ENCODE data around the gene ZNG1C.
"Not testable (repeated sequence)": the region's sequence is repeated elsewhere in the genome, so short reads cannot be mapped to it uniquely, and the experiment has no call there.

The ZNG1C gene

GRCh38 chr9:68241683-68242082 is at the start of gene ZNG1C:
TSS of gene ZNG1C (plus strand) at chr9:68241983. CDS start at chr9:68242032, 49 bp downstream.
- DNase-seq (ENCODE audit: low spot score), result not testable (repeated sequence)

GRCh38 chr9:68242437-68242836 is 654 bp downstream of the ZNG1C start:
- not testable (repeated sequence) for DNase-seq (ENCODE audit: low spot score)

GRCh38 chr9:68281041-68281440 is 39.3 kb downstream of the ZNG1C start:
- not testable (repeated sequence) for DNase-seq (ENCODE audit: low spot score)

- not testable (repeated sequence) for DNase-seq (ENCODE audit: low spot score)
Observed at GRCh38 chr9:68302567-68302966, 60.8 kb downstream of the ZNG1C start, which contains the start of gene FOXD4L3. TSS of gene FOXD4L3 (plus strand) at chr9:68302867. CDS start at chr9:68302952, 85 bp downstream.

- DNase-seq (ENCODE audit: low spot score), result not testable (repeated sequence)
Observed at GRCh38 chr9:68303771-68304170, 62.0 kb downstream of the ZNG1C start.

GRCh38 chr9:68304212-68304611 is 62.4 kb downstream of the ZNG1C start:
- not testable (repeated sequence) for DNase-seq (ENCODE audit: low spot score)

GRCh38 chr9:68304777-68305176 is 63.0 kb downstream of the ZNG1C start:
- DNase-seq (ENCODE audit: low spot score), result not testable (repeated sequence)

GRCh38 chr9:68305680-68306285 is 64.0 kb downstream of the ZNG1C start:
- not testable (repeated sequence) for DNase-seq (ENCODE audit: low spot score)

- DNase-seq (ENCODE audit: low spot score), result not testable (repeated sequence)
Observed at GRCh38 chr9:68306391-68306964, 64.7 kb downstream of the ZNG1C start.

- not testable (repeated sequence) for DNase-seq (ENCODE audit: low spot score)
Observed at GRCh38 chr9:68307127-68307526, 65.3 kb downstream of the ZNG1C start.

- not testable (repeated sequence) for DNase-seq (ENCODE audit: low spot score)
Observed at GRCh38 chr9:68307654-68308053, 65.9 kb downstream of the ZNG1C start.

GRCh38 chr9:68311208-68311607 is 69.4 kb downstream of the ZNG1C start:
- not testable (repeated sequence) for DNase-seq (ENCODE audit: low spot score)

- not testable (repeated sequence) for DNase-seq (ENCODE audit: low spot score)
Observed at GRCh38 chr9:68318209-68318608, 76.4 kb downstream of the ZNG1C start.

- not testable (repeated sequence) for DNase-seq (ENCODE audit: low spot score)
Observed at GRCh38 chr9:68323749-68324148, 82.0 kb downstream of the ZNG1C start.

GRCh38 chr9:68324518-68324917 is 82.7 kb downstream of the ZNG1C start:
- not testable (repeated sequence) for DNase-seq (ENCODE audit: low spot score)

GRCh38 chr9:68329106-68329505 is 87.3 kb downstream of the ZNG1C start:
- DNase-seq (ENCODE audit: low spot score), result not testable (repeated sequence)

GRCh38 chr9:68330531-68331173 is 88.9 kb downstream of the ZNG1C start:
- not testable (repeated sequence) for DNase-seq (ENCODE audit: low spot score)

GRCh38 chr9:68332122-68332521 is 90.3 kb downstream of the ZNG1C start:
- DNase-seq (ENCODE audit: low spot score), result not testable (repeated sequence)

GRCh38 chr9:68335935-68336334 is 94.2 kb downstream of the ZNG1C start:
- DNase-seq (ENCODE audit: low spot score), result not testable (repeated sequence)

GRCh38 chr9:68336639-68337339 is 95.0 kb downstream of the ZNG1C start:
- not testable (repeated sequence) for DNase-seq (ENCODE audit: low spot score)

- DNase-seq (ENCODE audit: low spot score), result not testable (repeated sequence)
Observed at GRCh38 chr9:68338000-68338399, 96.2 kb downstream of the ZNG1C start.

Data from cerebellar cortex (tissue), 1 donor.